Ectodermal cell (in vitro differentiated cells): ENCODE data around the gene SNX30.

Experiments used
- H3K27ac ChIP-seq: 2 replicates; pipeline ENCODE4 v1.7.0; 2013; ENCODE audit warnings: mild to moderate bottlenecking, low read depth, low read length; ENCODE audit not compliant: insufficient read depth, poor library complexity, severe bottlenecking
- H3K27me3 ChIP-seq: 2 replicates; pipeline ENCODE4 v1.7.0; 2013; ENCODE audit warnings: mild to moderate bottlenecking, low read length; ENCODE audit not compliant: insufficient read depth, control insufficient read depth, poor library complexity, severe bottlenecking
- H3K36me3 ChIP-seq: one replicate; pipeline ENCODE4 v1.7.0; 2013; ENCODE audit warnings: low read length; ENCODE audit not compliant: control insufficient read depth, insufficient read depth
- H3K4me1 ChIP-seq: one replicate; pipeline ENCODE4 v1.7.0; 2013; ENCODE audit warnings: low read length; ENCODE audit not compliant: control insufficient read depth, insufficient read depth
- H3K4me3 ChIP-seq: 2 replicates; pipeline ENCODE4 v1.7.0; 2013; ENCODE audit warnings: low read depth, low read length, control low read depth; ENCODE audit not compliant: insufficient read depth
- H3K9me3 ChIP-seq: 2 replicates; pipeline ENCODE4 v1.7.0; 2013; ENCODE audit warnings: mild to moderate bottlenecking, low read length, moderate library complexity; ENCODE audit not compliant: control insufficient read depth
- WGBS, 2 experiments: methylation state at CpG; one replicate each; pipeline ENCODE4 v1.1.7; 2013; ENCODE audit warnings: missing lambda C conversion rate in 2 of 2; 5-methylcytosine and 5-hydroxymethylcytosine counted together

The SNX30 gene

GRCh38 chr9:112792670-112793069 lies 42.1 kb downstream of the SNX30 start:
- Histone ChIP-seq H3K4me1 (no peaks in the 10 kb centered on the region), H3K4me3 (no peak overlapping the region), H3K9me3 (no peaks in the 10 kb centered on the region), H3K27me3 (no peaks in the 10 kb centered on the region), H3K36me3 (no peaks in the 10 kb centered on the region), H3K27ac (no peak overlapping the region)
- WGBS, 2 experiments = 93 to 100% methylated on average over 1 of the region's 1 CpG

GRCh38 chr9:112793213-112793810 lies 42.8 kb downstream of the SNX30 start:
- Histone ChIP-seq H3K4me1 (no peaks in the 10 kb centered on the region), H3K9me3 (no peaks in the 10 kb centered on the region), H3K27me3 (no peaks in the 10 kb centered on the region), H3K36me3 (no peaks in the 10 kb centered on the region), H3K27ac (no peak overlapping the region), H3K4me3 (no peak overlapping the region)
- 58 to 62% methylated on average over 5 of the region's 5 CpGs for WGBS, 2 experiments

- Histone ChIP-seq H3K4me1 (no peaks in the 10 kb centered on the region), H3K27me3 (no peaks in the 10 kb centered on the region), H3K36me3 (no peaks in the 10 kb centered on the region), H3K4me3 (no peak overlapping the region), H3K9me3 (no peaks in the 10 kb centered on the region), H3K27ac (no peak overlapping the region)
Measured at GRCh38 chr9:112794731-112795130, 44.2 kb downstream of the SNX30 start.

GRCh38 chr9:112795921-112796320 lies 45.4 kb downstream of the SNX30 start:
- no peaks in the 10 kb centered on the region for H3K4me1 ChIP-seq
- H3K27me3 ChIP-seq = no peaks in the 10 kb centered on the region
- no peak overlapping the region for H3K27ac ChIP-seq
- H3K9me3 ChIP-seq = no peaks in the 10 kb centered on the region
- 83 to 84% methylated on average over 4 of the region's 4 CpGs for WGBS, 2 experiments
- no peaks in the 10 kb centered on the region for H3K36me3 ChIP-seq
- H3K4me3 ChIP-seq = no peak overlapping the region

- H3K4me3 ChIP-seq = no peak overlapping the region
- H3K4me1 ChIP-seq = no peaks in the 10 kb centered on the region
- no peaks in the 10 kb centered on the region for H3K9me3 ChIP-seq
- WGBS, 2 experiments = 93 to 97% methylated on average over 8 of the region's 8 CpGs
- no peaks in the 10 kb centered on the region for H3K27me3 ChIP-seq
- no peak overlapping the region for H3K27ac ChIP-seq
- no peaks in the 10 kb centered on the region for H3K36me3 ChIP-seq
Measured at GRCh38 chr9:112796485-112796884, 45.9 kb downstream of the SNX30 start.

GRCh38 chr9:112809351-112809848 lies 58.8 kb downstream of the SNX30 start:
- H3K27ac ChIP-seq = no peak overlapping the region
- no peak overlapping the region for H3K4me3 ChIP-seq
- WGBS, 2 experiments = 91 to 97% methylated on average over 7 of the region's 7 CpGs
- H3K36me3 ChIP-seq = no peaks in the 10 kb centered on the region
- H3K4me1 ChIP-seq = peaks cover 8% of the 10 kb centered on the region
- H3K9me3 ChIP-seq = no peaks in the 10 kb centered on the region
- H3K27me3 ChIP-seq = no peaks in the 10 kb centered on the region

- H3K4me3 ChIP-seq = no peak overlapping the region
- no peaks in the 10 kb centered on the region for H3K27me3 ChIP-seq
- H3K4me1 ChIP-seq = peaks cover 8% of the 10 kb centered on the region
- H3K9me3 ChIP-seq = no peaks in the 10 kb centered on the region
- 87 to 90% methylated on average over 6 of the region's 6 CpGs for whole genome bisulfite sequencing, 2 experiments
- H3K36me3 ChIP-seq = no peaks in the 10 kb centered on the region
- H3K27ac ChIP-seq = no peak overlapping the region
Measured at GRCh38 chr9:112809906-112810305, 59.3 kb downstream of the SNX30 start.

GRCh38 chr9:112810696-112811490 lies 60.3 kb downstream of the SNX30 start:
- Histone ChIP-seq H3K4me3 (no peak overlapping the region), H3K9me3 (no peaks in the 10 kb centered on the region), H3K36me3 (no peaks in the 10 kb centered on the region), H3K27me3 (no peaks in the 10 kb centered on the region), H3K4me1 (peaks cover 8% of the 10 kb centered on the region), H3K27ac (no peak overlapping the region)
- 80 to 82% methylated on average over 17 of the region's 17 CpGs for WGBS, 2 experiments

- no peak overlapping the region for H3K4me3 ChIP-seq
- no peaks in the 10 kb centered on the region for H3K27me3 ChIP-seq
- H3K27ac ChIP-seq = no peak overlapping the region
- H3K9me3 ChIP-seq = no peaks in the 10 kb centered on the region
- 94 to 98% methylated on average over 5 of the region's 6 CpGs for WGBS, 2 experiments
- H3K4me1 ChIP-seq = peaks cover 8% of the 10 kb centered on the region
- H3K36me3 ChIP-seq = no peaks in the 10 kb centered on the region
Measured at GRCh38 chr9:112811518-112811917, 61.0 kb downstream of the SNX30 start.

- WGBS, 2 experiments = 85 to 87% methylated on average over 8 of the region's 8 CpGs
- no peaks in the 10 kb centered on the region for H3K27me3 ChIP-seq
- H3K27ac ChIP-seq = no peak overlapping the region
- H3K9me3 ChIP-seq = no peaks in the 10 kb centered on the region
- no peaks in the 10 kb centered on the region for H3K36me3 ChIP-seq
- H3K4me1 ChIP-seq = peaks cover under 1% of the 10 kb centered on the region
- no peak overlapping the region for H3K4me3 ChIP-seq
Measured at GRCh38 chr9:112815868-112816267, 65.3 kb downstream of the SNX30 start.
